Activated CD4-positive, CD25-positive, alpha-beta regulatory T cell (primary cell): ENCODE data around the gene EPHX1.

Experiments used
- DNase-seq, 4 experiments: peaks; one replicate each; lab custom pipeline; 2025; lab: John Stamatoyannopoulos, UW

Gene EPHX1

DNA sequence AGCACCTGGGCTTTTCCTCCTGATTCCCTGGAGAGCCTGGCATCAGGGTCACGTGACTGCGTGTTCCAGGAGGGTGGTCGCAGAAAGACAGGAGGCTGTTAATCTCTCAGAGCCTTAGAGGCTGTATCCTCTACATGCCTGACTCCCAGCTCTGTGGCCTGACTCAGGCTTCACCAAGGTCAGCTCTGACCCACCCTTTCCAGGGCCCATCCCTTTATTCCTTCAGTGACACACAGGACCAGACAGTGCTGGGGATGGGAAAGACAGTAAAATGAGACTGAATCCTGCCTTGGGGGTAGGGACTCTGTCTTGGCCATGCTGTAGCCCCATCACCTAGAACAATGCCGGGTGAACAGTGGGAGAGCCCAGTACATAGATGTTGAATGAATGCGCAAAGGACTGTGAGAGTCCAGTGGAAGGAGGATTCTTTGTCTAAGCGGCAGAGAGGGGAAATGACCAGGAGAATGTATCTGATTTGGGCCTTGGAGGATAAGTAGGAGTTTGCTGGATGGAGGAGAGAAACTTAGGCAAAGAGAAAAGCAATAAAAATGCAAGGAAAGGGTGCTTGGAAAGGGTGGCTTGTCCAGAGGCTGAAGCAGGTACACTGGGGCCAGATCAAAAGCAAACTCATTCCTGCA lies 33.0 kb downstream of the EPHX1 start:
- no peak for DNase-seq

DNA sequence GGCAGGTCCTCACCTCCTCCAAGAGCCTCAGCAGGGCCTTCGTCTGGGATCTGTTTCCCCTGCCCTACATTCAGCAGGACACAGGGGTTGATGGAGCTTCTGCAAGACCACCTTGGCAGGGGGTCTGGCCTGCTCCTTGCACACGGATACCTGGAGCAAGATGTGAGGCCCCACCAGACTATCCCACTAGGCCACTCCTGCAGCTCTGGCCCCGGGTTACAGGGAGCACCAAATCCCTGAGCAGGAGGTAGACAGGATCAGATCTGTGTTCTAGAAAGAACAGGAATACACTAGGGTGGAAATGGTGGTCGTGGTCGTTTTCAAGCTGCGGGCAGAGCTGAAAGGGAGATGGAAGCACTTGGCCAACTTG lies 33.5 kb downstream of the EPHX1 start:
- no peak for DNase-seq

DNA sequence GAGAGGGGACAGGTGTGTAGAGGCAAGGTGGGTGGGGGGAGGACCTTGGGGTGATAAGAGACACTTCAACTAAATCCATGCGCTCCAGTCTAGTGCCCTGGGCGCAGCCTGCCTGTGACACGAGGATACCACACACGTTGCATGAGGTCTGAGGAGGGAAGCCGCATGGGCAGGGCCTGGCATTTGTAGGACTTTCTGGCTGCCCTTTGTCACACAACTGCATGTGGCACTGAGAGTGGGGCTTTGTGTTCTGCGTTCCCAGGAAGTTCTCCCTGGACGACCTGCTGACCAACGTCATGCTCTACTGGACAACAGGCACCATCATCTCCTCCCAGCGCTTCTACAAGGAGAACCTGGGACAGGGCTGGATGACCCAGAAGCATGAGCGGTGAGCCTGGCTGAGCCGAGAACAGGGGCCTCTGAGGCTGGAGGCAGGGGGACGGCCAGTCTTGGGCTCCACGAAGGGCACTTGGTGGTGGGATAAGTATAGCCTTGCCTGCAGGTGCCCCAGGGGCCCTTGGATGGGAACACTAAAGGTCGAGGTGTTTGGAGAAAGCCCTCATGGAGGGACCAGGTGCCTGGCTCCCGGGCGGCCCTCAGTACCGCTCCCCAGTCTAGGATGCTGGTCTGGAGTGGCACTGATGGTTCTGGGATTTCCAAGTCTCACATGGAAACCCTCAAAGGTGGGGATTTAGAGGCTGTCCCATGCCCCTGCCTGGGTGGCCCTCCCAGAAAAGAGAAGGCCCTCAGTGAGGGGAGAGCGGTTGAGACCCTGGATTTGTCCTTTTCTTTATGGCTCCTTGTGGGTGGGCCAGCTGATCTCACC lies 34.5 kb downstream of the EPHX1 start:
- no peak for DNase-seq

DNA sequence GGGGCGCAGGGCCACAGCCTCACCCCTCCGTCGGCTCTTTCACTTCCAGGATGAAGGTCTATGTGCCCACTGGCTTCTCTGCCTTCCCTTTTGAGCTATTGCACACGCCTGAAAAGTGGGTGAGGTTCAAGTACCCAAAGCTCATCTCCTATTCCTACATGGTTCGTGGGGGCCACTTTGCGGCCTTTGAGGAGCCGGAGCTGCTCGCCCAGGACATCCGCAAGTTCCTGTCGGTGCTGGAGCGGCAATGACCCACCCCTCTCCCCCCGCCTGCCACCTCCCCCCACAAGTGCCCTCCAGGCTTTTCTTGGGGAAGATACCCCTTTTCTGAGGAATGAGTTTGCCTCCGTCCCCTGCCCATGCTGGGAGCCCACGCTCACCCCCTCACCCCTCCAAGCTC lies 35.2 kb downstream of the EPHX1 start:
- no peak for DNase-seq

DNA sequence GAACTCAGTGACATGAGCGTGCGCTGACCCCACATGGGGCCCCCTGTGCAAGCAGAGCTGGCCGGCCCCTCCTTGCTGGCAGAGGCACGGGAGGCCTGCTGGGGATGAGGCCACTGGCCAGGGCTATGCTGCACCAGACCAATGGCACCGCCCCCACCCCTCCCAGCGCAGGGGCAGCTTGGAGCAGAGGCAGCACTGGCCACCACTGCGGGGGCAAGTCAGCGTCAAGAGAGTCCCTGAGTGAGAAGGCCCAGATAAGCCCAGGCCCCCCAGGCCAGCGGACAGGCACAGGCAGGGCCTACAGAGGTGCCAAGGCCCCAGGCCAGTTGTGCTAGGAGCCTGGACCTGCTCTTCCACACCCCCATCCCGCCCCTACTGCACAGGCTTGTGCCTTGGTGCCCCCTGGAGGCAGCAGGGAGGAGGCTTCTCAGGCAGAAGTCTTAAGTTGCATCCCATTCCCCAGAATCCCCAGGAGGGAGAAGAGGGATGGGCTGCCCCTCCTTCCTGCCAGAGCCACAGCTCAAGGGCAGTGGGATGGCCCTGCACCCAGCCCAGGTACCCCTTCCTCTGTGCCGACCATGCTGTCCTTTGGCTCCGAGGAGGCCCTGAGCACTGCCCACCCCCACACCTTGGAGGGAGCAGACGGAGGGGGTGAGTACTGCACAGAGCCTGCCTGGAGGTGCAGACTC lies 35.8 kb downstream of the EPHX1 start:
- no peak for DNase-seq

DNA sequence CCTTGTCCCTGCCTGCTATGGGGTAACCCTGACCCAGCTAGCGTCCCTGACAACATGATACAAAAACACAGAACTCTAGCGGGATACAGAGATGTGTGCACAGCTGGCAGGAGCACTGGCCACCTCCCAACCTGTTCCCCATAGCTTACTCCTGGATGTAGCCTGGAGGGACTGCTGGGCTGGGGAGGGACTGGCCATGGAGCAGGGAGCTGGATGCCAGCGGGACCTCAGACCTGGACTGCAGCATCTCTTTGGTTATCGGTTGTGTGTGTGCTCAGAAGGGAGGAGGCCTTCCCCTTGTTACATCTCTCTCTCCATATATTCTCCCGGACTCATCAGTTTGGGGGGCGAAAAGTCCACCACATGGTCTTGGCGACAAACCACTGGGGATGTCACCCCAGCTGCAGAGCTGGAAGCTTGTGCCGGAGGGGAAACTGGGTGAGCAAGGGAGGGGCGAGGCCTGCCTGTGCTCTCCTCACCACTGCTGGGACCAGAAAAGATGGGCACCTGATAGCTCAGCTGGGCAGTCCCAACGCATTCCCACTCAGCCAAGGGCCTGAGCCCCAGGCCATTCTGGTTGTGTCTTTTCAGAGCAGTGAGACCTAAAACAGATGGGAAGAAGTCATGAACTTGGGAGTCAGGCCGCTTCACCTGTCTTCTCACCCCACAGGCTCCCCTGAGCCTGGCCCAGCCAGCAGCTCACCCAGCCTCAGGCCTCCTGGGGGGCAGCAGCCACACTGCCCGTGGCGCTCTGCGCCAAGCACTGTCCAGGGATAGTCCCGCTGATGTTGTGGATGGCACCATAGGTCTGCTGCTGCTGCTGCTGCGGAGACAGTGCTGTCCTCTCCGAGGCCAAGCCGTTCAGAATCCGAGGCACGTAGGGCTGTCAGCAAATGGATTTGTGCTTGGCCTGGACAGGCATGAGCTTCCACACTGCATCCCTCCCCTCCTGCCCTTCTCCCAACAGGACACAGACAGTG lies 36.7 kb downstream of the EPHX1 start:
- no peak for DNase-seq

DNA sequence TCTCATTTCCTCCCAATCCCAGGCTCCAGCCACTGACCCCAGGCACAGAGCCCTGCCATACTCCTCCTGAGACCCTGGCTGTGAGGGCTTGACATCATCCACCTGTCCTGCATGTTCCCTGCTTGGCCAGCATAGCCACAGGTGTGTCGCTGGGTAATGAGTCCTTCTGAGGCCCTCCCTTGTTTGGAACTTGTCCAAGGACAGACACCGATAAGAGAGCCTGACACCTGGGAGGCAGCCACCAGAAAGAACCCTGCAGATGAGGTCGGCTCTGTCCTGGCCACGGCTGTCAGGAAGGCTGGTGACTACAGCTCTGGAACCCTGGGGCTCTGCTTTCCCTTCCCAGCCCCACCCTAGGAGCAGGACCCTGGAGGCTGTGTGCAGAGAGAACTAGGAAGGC lies 37.7 kb downstream of the EPHX1 start:
- DNase-seq = no peak

DNA sequence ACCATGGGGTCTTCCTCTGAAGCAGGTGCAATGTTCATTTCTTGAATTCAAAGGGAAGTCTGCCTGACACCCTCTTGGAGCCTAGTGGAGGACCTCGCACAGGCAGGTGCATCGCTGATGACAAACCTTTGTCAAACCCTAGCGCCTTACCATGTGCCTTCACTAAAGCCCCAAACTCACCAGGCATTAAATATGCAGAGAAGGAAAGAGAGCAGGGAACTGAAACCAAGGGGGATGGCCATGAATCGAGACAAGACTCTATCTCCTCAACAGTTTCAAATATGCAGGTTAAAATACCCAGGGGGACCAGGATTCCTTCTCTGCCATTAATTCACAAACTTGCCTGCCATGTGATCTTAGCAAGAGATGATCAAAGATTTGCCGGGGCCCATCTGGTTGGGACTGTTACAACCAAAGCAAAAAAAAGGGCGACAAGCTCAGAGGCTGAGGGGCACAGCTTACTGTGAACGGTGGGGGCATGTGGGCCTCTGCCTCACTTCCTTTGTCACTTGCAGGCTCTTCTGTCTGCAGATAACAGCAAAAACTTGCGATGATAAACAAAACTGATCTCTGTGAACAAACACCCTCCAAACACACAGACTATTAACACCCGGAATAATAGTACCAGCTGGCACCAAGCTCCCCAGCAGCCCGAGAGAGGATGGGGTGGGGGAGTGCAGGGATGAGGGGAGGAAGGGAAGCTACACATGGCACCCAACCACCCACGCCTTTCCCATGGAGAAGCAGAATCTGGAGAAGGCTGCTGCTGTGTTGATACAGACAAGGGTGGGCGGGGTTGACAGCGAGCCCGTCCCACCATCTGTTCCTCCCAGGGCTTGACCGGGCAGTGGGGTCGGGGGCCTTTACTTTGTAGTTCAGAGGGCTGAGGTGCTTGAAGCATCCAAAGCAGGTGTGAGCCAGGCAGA lies 38.4 kb downstream of the EPHX1 start:
- no peak for DNase-seq

DNA sequence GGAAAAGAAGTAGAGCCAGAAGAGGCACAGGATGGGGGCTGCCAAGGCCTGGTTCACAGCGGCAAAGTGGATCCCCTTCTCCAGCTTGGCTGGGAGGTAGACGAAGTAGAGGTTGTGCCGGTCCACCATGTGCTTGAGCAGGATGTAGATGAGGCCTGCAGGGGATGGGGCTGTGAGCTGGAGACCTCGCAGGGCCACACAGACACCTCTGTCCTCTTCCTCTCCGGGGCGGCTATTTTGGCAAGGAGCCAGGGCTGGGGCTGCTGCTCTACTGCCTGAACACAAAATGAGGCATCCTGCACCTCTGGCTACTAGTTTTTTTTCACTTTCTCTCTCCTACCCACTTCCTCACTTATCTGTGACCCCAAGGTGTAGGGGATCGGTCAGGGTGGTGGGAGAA lies 40.0 kb downstream of the EPHX1 start:
- peak in 3 of 4 experiments; percentile 12 to 21 (median 19) for DNase-seq

DNA sequence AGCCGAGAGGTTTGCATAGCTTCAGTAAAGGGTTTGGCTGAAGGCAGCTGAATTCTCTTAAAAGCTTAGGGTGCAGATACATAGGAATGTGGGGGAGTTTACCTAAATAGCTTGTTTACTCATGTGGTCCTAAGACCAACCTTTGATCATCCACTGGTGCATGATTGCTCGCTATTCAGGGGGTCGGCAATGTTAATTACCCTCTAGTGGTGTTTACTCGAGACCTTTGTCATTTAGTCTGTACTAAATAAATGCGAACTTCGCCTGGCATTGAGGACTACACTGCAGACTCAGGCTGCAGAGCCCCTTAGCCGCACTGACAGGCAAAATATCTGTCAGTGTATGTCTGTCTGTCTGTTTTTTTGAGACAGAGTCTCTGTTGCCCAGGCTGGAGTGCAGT lies 40.4 kb downstream of the EPHX1 start:
- no peak for DNase-seq

DNA sequence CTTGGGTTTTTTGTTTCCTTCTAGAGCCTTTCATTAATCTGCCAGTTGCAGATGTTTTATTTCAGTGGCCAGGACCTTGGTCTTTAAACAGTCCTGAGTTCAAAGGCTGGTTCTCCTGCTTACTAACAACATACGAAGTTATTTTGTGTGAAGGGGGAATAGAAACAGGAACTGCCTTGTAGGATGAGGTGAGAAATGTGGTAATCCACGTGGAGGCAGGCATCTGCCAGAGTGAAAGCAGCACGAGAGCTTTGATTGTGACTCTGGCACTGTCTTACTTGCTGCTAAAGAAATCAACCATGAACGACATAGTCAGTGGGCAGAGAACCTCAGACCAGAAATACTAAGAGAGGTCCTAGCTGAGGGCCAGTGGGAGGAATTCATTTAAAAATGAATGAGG lies 41.9 kb downstream of the EPHX1 start:
- DNase-seq = no peak

DNA sequence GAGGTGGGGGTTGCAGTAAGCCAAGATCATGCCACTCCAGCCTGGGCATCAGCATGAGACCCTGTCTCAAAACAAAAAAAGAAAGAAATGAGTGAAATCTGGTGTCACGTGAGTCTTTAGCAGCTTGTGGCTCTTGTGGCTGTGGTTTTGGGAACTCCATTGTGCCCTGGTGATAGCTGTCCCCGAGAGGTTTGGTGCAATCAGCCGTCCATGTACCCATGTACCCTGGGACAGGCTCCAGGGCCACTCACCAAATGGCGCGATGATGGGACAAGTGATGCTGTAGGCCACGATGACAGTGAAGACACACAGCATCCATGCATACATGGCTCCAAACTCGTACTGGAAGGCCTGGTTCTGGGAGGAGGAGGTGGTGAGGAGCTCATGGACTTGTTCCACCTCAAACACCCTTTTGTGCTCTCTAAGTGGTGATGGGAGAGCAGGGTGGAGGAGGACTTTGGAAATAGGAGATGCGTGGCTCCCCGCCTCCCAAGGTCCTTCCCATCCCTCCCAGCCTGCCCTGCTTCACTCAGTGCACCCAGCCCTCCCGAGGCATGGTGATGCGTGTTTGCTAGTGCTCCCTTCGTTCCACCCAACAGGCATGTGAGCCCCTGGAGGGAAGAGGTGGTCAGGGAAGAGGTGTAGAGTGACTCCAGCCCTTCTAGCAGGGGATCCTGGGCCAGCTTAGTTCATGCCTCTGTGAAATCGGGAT lies 42.6 kb downstream of the EPHX1 start:
- DNase-seq = no peak

DNA sequence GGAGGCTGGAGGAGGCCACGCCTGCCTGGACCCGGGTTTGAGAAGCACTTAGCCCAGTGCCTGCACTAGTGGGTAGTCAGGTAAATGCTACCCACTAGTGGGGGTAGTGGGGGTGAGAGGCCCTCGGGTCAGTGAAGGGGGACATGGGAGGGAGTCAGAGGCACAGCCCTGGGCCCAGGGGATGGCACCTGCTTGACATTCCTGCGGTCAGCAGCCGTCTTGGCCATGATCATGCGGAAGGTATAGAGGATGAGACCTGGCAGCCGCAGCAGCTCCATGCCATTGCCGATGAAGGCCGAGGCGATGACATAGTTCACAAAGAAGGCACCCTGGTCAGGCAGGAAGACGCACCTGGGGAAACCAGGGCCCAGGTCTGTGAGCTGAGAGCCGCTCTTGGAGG lies 43.5 kb downstream of the EPHX1 start:
- DNase-seq = no peak

DNA sequence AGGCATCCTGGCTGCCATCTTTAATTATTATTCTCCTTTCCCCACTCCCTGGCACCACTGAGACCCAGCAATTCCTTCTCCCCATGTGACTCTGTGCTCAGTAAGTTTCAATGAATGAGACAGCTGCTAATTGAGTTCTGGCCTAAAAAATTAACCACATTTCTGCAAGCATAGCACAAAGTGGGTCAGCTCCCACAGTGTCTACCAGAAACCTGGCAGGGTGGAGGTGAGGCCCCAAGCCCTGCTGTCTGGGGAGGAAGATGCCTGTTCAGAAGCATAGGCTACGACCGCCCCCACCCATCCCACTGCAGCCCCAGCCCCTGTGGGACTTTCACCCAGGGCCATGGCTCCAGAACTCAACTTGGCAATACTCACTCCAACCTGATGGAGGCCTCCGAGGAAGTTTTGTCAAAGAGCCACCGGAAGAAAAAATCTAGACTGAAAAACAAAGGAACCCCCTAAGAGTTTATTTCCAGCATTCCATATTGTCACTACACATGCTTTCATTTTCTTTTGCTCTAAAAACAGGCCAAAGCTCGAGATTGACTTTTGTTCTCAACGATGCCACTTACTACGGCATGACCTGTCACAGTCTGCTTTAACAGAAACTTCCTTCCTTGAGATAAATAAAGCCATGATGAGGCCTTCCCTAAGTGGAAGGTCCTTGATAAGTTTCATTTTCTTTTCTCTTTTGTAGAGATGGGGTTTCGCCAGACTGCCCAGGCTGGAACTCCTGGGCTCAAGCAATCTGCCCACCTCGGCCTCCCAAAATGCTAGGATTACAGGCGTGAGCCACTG lies 45.8 kb downstream of the EPHX1 start:
- DNase-seq = no peak

DNA sequence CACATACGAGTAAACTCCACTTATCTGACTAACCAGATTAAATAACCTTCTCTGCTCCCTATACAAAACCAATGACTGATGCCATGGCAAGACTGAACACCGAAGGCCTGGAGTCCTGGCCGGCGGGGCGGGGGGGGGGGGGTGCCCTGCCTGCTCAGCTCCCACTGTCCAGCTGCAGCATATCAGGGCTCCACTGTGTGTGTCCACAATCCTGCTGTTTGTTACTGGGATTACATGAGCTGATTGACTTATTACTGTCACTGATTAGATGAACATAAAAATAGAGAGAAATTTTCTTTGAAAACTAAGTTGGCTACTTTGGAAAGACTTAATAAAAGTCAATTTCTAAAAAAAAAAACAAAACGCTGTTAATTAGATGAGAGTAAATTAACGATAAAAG lies 47.3 kb downstream of the EPHX1 start:
- no peak for DNase-seq

DNA sequence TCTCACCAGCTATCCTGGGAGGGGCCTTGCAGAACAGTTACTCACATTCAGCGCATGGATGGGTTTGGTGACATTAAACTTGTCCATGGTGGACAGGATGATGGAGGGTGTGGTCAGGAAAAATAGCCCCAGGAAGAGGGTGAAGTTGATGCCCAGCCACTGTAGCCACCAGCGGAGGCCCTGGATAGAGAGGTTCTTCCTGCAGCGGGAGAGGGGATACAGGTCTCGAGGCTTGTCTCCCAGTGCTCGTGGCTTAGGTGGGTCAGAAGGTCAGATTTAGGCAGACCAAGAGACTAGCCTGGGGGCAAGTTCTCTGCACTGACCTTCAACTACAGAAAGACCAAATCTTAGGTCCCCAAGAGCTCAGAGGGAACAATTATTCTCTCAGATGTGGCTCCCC lies 49.2 kb downstream of the EPHX1 start:
- no peak for DNase-seq

DNA sequence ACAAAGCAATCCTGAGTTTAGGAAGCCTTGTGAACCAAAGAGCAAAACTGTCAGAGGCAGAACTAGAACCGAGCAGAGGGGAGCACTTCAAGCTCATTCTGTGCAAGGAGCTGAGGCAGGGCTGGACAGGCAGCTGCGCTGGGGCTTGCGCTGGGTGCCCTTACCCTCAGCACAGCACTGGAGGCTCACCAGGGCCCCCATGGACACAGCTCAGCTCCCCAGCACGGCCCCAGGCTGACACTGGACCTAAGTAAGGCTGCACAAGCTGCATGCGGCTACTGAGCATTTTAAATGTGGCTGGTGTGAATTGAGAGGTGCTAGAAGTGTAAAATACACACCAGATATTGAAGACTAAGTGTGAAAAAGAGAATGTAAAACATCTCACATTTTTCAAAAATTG lies 50.2 kb downstream of the EPHX1 start:
- no peak for DNase-seq

DNA sequence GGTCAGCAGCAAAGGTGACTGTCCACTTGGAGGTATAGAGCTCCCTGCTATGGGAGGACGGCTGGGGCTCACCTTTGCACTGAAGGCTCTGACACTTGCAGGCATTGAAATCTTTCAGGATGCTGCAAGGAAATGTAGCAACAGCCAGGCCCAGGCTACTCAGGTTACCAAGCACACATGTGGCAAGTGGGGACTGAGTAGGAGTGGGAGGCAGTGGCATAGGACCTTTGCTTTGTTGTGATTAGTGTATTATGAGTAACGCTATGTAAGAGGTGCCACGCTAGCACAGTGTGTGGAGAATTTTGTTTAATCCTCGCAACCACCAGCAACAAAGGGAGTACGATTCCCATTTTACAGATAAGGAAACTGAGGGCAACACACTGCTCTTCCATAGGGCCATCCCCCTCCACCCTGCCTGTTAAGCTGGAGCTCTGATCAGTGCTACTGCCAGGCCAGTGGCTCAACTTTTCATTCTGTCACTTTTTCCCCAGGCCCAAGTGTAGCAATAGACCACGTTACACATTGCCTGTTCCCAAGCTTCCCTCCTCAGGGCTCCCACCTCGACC lies 51.0 kb downstream of the EPHX1 start:
- no peak for DNase-seq
